ENCODE measurements around the gene SOX10. TPM values are rescaled to one million over a fixed set of nuclear protein-coding genes. Genes with fewer than 3 reads are reported as not detected.
"Not testable (repeated sequence)": the region's sequence is repeated elsewhere in the genome, so short reads cannot be mapped to it uniquely, and the experiment has no call there.

SOX10 gene
- total and polyA plus RNA-seq, 7 experiments from 2014 or later, result not detected

DNA sequence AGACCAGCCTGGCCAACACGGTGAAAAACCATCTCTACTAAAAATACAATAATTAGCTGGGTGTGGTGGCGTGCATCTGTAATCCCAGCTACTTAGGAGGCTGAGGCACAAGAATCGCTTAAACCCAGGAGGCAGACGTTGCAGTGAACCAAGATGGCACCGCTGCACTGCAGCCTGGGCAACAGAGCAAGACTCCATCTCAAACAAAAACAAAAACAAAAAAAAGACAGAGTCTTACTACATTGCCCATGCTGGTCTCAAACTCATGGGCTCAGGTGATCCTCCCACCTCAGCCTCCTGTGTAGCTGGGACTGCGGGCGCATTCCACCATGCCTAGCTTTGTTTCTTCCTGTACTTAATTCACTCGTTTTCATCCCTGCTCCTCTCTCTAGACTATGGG, 8.3 kb downstream of the SOX10 start:
- H3K9me3 Mint-ChIP-seq, result not testable (repeated sequence)

DNA sequence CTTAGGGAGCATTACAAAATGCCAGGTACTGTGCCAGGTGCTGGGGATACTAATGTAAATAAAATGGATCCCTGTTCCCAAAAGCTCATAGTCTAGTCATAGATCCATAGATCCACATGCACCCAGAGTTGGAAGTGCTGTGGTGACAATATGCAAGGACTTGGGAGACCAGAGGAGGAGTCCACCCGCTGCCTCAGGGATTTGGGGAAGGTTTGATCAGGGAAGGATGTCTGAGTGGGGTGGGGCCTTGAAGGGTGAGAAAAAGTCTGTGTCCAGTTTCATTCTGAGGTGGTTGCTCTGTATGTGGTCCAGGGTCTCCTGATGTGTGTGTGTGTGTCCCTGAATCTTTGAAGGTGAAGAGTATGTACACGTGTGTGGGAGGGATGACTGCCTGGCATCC, 9.2 kb downstream of the SOX10 start:
- ChIA-PET CTCF (no interaction called here), POLR2A (no interaction called here)
- no peak overlapping the region for H3K4me3 ChIP-seq (ENCODE audit: low read length)
- ATAC-seq (no peak), DNase-seq (no peak)
- intact Hi-C loops (cut with micrococcal nuclease), result no loop called here
- Mint-ChIP-seq H3K9me3 (no peaks in the 10 kb centered on the region), H3K4me1 (peaks cover 0 to 8% (median 0%) of the 10 kb centered on the region in 7 donors), H3K4me3 (no peak overlapping the region), H3K36me3 (peaks cover 0 to 24% (median 10%) of the 10 kb centered on the region in 5 donors), H3K27ac (peak overlapping the region in 3 of 9 donors; percentile 5 to 37 (median 17)), H3K27me3 (no peaks in the 10 kb centered on the region)
- H3K27me3 ChIP-seq (ENCODE audit: control insufficient read depth in 2 of 2, insufficient read depth in 2 of 2, low read length in 2 of 2), result no peaks in the 10 kb centered on the region
- H3K9me3 ChIP-seq (ENCODE audit: control insufficient read depth in 2 of 3, low read length in 3 of 3), result no peaks in the 10 kb centered on the region
- H3K27ac ChIP-seq (ENCODE audit: low read depth, low read length), result no peak overlapping the region
- no peaks in the 10 kb centered on the region for H3K4me1 ChIP-seq (ENCODE audit: control insufficient read depth in 2 of 2, insufficient read depth in 2 of 2, low read length in 2 of 2)
- peaks cover 0 to 28% (median 0%) of the 10 kb centered on the region in 3 experiments for H3K36me3 ChIP-seq (ENCODE audit: control insufficient read depth in 2 of 3, insufficient read depth in 3 of 3, low read length in 3 of 3)

More for the DNA sequence above, 8.3 kb downstream of the SOX10 start:
- H3K4me1 Mint-ChIP-seq; H3K4me3 Mint-ChIP-seq; H3K27me3 Mint-ChIP-seq; H3K9me3 ChIP-seq (ENCODE audit: control insufficient read depth in 2 of 3, low read length in 3 of 3); H3K27ac ChIP-seq (ENCODE audit: low read depth, low read length); H3K4me1 ChIP-seq (ENCODE audit: control insufficient read depth in 2 of 2, insufficient read depth in 2 of 2, low read length in 2 of 2); CTCF ChIA-PET; DNase-seq; ATAC-seq; H3K27ac Mint-ChIP-seq; POLR2A ChIA-PET; H3K4me3 ChIP-seq (ENCODE audit: low read length); intact Hi-C loops (cut with micrococcal nuclease); H3K27me3 ChIP-seq (ENCODE audit: control insufficient read depth in 2 of 2, insufficient read depth in 2 of 2, low read length in 2 of 2): not testable (repeated sequence)
- H3K36me3 Mint-ChIP-seq, result peaks cover 0 to 19% (median 10%) of the 10 kb centered on the region in 5 donors
- H3K36me3 ChIP-seq (ENCODE audit: control insufficient read depth in 2 of 3, insufficient read depth in 3 of 3, low read length in 3 of 3), result peaks cover 0 to 28% (median 0%) of the 10 kb centered on the region in 3 experiments

DNA sequence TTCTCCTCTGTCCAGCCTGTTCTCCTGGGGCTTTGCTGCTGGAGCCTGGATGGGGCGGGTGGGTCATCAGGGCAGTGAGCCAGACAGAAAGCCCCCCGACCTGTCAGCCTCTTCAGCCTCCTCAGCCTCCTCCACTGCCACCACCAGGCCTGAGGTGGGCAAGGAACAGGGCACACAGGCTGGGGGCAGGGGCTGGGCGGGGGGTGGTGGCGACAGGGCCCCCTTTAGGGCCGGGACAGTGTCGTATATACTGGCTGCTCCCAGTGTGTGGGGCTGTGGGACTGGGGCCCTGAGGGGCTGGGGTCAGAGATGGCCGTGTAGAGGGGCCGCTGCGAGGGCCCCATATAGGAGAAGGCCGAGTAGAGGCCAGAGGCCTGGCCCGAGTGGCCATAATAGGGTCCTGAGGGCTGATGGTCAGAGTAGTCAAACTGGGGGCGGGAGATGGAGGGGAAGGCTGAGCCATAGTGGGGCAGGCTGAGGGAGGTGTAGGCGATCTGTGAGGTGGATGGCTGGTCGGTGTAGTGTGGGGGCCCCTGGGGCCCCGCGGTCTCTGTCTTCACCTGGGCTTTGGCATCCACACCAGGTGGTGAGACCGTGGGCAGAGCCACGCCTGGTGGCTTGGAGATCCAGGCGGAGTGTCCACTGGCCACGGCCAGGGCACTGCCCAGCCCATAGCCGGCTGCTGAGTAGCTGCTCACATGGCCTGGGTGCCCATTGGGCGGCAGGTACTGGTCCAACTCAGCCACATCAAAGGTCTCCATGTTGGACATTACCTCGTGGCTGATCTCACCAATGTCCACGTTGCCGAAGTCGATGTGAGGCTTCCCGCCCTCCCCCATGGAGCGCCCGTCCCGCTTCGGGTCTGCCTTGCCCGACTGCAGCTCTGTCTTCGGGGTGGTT, 10.8 kb downstream of the SOX10 start:
- ATAC-seq (no peak), DNase-seq (no peak)
- ChIA-PET CTCF (no interaction called here), POLR2A (no interaction called here)
- H3K4me1 ChIP-seq (ENCODE audit: control insufficient read depth in 2 of 2, insufficient read depth in 2 of 2, low read length in 2 of 2), result no peaks in the 10 kb centered on the region
- peaks cover 0 to 31% (median 10%) of the 10 kb centered on the region in 5 donors for H3K36me3 Mint-ChIP-seq
- no peak overlapping the region for H3K27ac Mint-ChIP-seq
- peaks cover 0 to 40% (median 3%) of the 10 kb centered on the region in 3 experiments for H3K36me3 ChIP-seq (ENCODE audit: control insufficient read depth in 2 of 3, insufficient read depth in 3 of 3, low read length in 3 of 3)
- H3K4me1 Mint-ChIP-seq, result peaks cover 0 to 8% (median 0%) of the 10 kb centered on the region in 7 donors
- no peaks in the 10 kb centered on the region for H3K9me3 ChIP-seq (ENCODE audit: control insufficient read depth in 2 of 3, low read length in 3 of 3)
- H3K27ac ChIP-seq (ENCODE audit: low read depth, low read length), result no peak overlapping the region
- H3K4me3 ChIP-seq (ENCODE audit: low read length), result no peak overlapping the region
- H3K4me3 Mint-ChIP-seq, result no peak overlapping the region
- no peaks in the 10 kb centered on the region for H3K27me3 Mint-ChIP-seq
- H3K9me3 Mint-ChIP-seq, result no peaks in the 10 kb centered on the region
- H3K27me3 ChIP-seq (ENCODE audit: control insufficient read depth in 2 of 2, insufficient read depth in 2 of 2, low read length in 2 of 2), result no peaks in the 10 kb centered on the region
- intact Hi-C loops (cut with micrococcal nuclease), result no loop called here

GRCh38 chr22:37972527-37972926, 11.8 kb downstream of the SOX10 start:
- Mint-ChIP-seq H3K4me1 (peaks cover 0 to 8% (median 0%) of the 10 kb centered on the region in 7 donors), H3K27ac (peak overlapping the region in 1 of 9 donors; percentile 77), H3K27me3 (no peaks in the 10 kb centered on the region), H3K9me3 (peaks cover 0 to 1% (median 0%) of the 10 kb centered on the region in 11 donors), H3K36me3 (peaks cover 6 to 41% (median 13%) of the 10 kb centered on the region in 5 donors), H3K4me3 (no peak overlapping the region)
- ATAC-seq, result no peak
- no peak for DNase-seq
- intact Hi-C loops (cut with micrococcal nuclease), result no loop called here
- H3K27ac ChIP-seq (ENCODE audit: low read depth, low read length), result no peak overlapping the region
- H3K36me3 ChIP-seq (ENCODE audit: control insufficient read depth in 2 of 3, insufficient read depth in 3 of 3, low read length in 3 of 3), result peaks cover 0 to 50% (median 3%) of the 10 kb centered on the region in 3 experiments
- ChIA-PET CTCF (interaction anchor here (0.5 kb wide), 1 partner anchor 109 kb away, joined by 6 read pairs; no protein-coding TSS in a partner anchor), POLR2A (interaction anchor here (0.6 kb wide), 1 partner anchor 108 kb away, joined by 3 read pairs; no protein-coding TSS in a partner anchor)
- no peak overlapping the region for H3K4me3 ChIP-seq (ENCODE audit: low read length)
- H3K4me1 ChIP-seq (ENCODE audit: control insufficient read depth in 2 of 2, insufficient read depth in 2 of 2, low read length in 2 of 2), result no peaks in the 10 kb centered on the region
- no peaks in the 10 kb centered on the region for H3K9me3 ChIP-seq (ENCODE audit: control insufficient read depth in 2 of 3, low read length in 3 of 3)
- H3K27me3 ChIP-seq (ENCODE audit: control insufficient read depth in 2 of 2, insufficient read depth in 2 of 2, low read length in 2 of 2), result no peaks in the 10 kb centered on the region

DNA sequence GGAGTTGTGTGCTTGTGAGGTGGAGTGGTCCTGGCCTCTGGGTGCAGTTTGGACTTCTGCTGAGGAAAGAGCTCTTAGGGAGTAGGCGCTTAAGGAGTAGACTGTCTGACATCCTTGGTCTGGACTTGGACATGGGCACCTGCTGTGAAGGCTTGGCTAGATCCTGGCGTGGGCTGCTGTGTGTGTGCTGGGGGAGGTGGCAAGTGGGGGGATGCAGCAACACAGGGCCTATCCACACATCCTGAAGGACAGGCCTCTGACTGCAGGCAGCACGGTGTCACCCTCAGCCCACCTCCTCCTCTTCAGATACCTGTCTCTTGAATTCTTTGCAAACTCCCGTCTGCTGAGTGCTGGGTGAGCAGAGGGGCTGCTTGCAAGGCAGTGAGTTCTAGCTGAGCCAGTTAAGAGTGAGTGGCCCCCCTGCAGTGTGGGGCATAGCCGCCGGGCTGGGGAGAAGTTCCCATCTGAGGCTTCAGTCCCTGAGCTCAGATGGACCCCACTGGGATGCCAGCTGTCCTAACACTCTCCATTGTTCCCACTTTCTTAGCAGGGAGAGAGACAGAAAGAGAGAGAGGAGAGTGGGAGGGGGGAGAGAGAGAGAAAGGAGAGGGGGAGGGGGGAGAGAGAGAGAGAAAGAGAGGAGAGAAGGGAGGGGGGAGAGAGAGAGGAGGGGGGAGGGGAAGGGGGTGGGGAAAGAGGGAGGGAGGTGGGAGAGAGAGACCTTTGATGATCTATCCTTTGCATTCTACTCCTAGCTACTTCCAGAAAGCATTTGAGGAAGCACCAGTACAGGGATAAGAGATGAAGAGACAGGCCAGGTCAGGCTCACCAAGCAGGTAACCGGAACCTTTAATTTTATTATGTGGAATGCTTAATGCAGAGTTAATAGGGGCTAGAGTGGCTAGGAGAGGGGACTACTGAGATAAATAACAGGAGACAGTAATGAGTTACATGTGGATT, 12.6 kb downstream of the SOX10 start:
- Histone ChIP-seq H3K9me3 (ENCODE audit: control insufficient read depth in 2 of 3, low read length in 3 of 3) (no peaks in the 10 kb centered on the region), H3K4me1 (ENCODE audit: control insufficient read depth in 2 of 2, insufficient read depth in 2 of 2, low read length in 2 of 2) (no peaks in the 10 kb centered on the region), H3K36me3 (ENCODE audit: control insufficient read depth in 2 of 3, insufficient read depth in 3 of 3, low read length in 3 of 3) (peaks cover 3 to 58% (median 3%) of the 10 kb centered on the region in 3 experiments), H3K27me3 (ENCODE audit: control insufficient read depth in 2 of 2, insufficient read depth in 2 of 2, low read length in 2 of 2) (no peaks in the 10 kb centered on the region), H3K4me3 (ENCODE audit: low read length) (no peak overlapping the region), H3K27ac (ENCODE audit: low read depth, low read length) (no peak overlapping the region)
- intact Hi-C loops (cut with micrococcal nuclease), result no loop called here
- ATAC-seq, result no peak
- DNase-seq, result no peak
- CTCF ChIA-PET, result no interaction called here
- peaks cover 6 to 48% (median 19%) of the 10 kb centered on the region in 5 donors for H3K36me3 Mint-ChIP-seq
- H3K9me3 Mint-ChIP-seq, result peaks cover 0 to 1% (median 0%) of the 10 kb centered on the region in 11 donors
- POLR2A ChIA-PET, result interaction anchor here (0.6 kb wide), 2 partner anchors 108 to 688 kb away, joined by 3 read pairs; no protein-coding TSS in a partner anchor
- peak overlapping the region in 1 of 9 donors; percentile 77 for H3K27ac Mint-ChIP-seq
- H3K27me3 Mint-ChIP-seq, result no peaks in the 10 kb centered on the region
- peaks cover 0 to 8% (median 0%) of the 10 kb centered on the region in 7 donors for H3K4me1 Mint-ChIP-seq
- no peak overlapping the region for H3K4me3 Mint-ChIP-seq

DNA sequence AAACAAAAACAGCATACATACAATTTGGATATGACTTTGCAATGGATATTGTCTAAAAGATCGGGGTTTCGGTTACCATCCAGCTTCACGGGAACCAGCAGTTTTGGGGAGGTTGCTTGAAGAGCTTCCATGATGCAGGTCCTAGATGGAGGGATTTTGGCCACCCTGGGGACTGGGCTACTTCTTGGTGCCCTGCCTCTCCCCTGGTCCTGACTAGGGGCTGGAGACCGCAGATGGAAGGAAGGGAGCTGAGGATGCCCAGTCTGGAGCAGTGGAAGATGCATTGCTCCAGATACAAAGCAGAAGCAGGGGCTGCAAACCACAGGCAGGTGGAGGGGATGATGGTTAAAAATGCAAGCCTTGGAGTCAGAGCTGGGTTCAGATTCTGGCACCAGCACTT, 13.5 kb downstream of the SOX10 start:
- Mint-ChIP-seq H3K27ac (no peak overlapping the region), H3K4me1 (peaks cover 0 to 9% (median 0%) of the 10 kb centered on the region in 7 donors), H3K4me3 (no peak overlapping the region), H3K9me3 (peaks cover 0 to 1% (median 0%) of the 10 kb centered on the region in 11 donors), H3K27me3 (no peaks in the 10 kb centered on the region), H3K36me3 (peaks cover 6 to 48% (median 22%) of the 10 kb centered on the region in 5 donors)
- Histone ChIP-seq H3K36me3 (ENCODE audit: control insufficient read depth in 2 of 3, insufficient read depth in 3 of 3, low read length in 3 of 3) (peaks cover 3 to 61% (median 9%) of the 10 kb centered on the region in 3 experiments), H3K9me3 (ENCODE audit: control insufficient read depth in 2 of 3, low read length in 3 of 3) (no peaks in the 10 kb centered on the region), H3K27me3 (ENCODE audit: control insufficient read depth in 2 of 2, insufficient read depth in 2 of 2, low read length in 2 of 2) (no peaks in the 10 kb centered on the region), H3K4me3 (ENCODE audit: low read length) (no peak overlapping the region), H3K27ac (ENCODE audit: low read depth, low read length) (no peak overlapping the region), H3K4me1 (ENCODE audit: control insufficient read depth in 2 of 2, insufficient read depth in 2 of 2, low read length in 2 of 2) (no peaks in the 10 kb centered on the region)
- no peak for ATAC-seq
- POLR2A ChIA-PET, result interaction anchor here (0.6 kb wide), 1 partner anchor 688 kb away, joined by 3 read pairs; no protein-coding TSS in a partner anchor
- intact Hi-C loops (cut with micrococcal nuclease), result no loop called here
- no peak for DNase-seq
- CTCF ChIA-PET, result interaction anchor here (0.8 kb wide), 1 partner anchor 155 kb away, joined by 3 read pairs; no protein-coding TSS in a partner anchor
